Breast epithelium (tissue), 4 donors: ENCODE measurements around the gene NIN. TPM values are rescaled to one million over a fixed set of nuclear protein-coding genes. Genes with fewer than 3 reads are reported as not detected.

Source experiments
- DNase-seq, 2 donors: peaks; one replicate each; pipeline ENCODE4 v3.0.0-alpha.2; 2019; ENCODE audit warnings: low spot score in 2 of 2
- H3K27ac ChIP-seq, 2 donors: fragments of 200-600 bp; sonication (generic) in 1 of 2; one replicate each; pipeline ENCODE4 v1.5.1; 2016 to 2019; ENCODE audit warnings: mild to moderate bottlenecking in 1 of 2
- H3K27me3 ChIP-seq, 2 donors: fragments of 200-600 bp; sonication (generic) in 1 of 2; one replicate each; pipeline versions ENCODE4 v1.5.1 to v1.6.0; 2017 to 2019; ENCODE audit warnings: control low read depth in 1 of 2, mild to moderate bottlenecking in 1 of 2
- H3K36me3 ChIP-seq: fragments of 200-600 bp; one replicate; pipeline ENCODE4 v1.5.1; 2019
- H3K4me1 ChIP-seq, 2 donors: fragments of 200-600 bp; sonication (generic); one replicate each; pipeline ENCODE4 v1.5.1; 2016 to 2019; ENCODE audit warnings: control low read depth in 1 of 2
- H3K4me3 ChIP-seq, 3 donors: fragments of 200-600 bp; sonication (generic); 1 replicate in 2 of 3; 2 replicates in 1 of 3; pipeline ENCODE4 v1.5.1; 2016 to 2019; ENCODE audit warnings: mild to moderate bottlenecking in 3 of 3, moderate library complexity in 2 of 3
- H3K9me3 ChIP-seq, 2 donors: fragments of 200-600 bp; sonication (generic) in 1 of 2; one replicate each; pipeline ENCODE4 v1.5.1; 2016 to 2019; ENCODE audit warnings: control low read depth in 1 of 2
- CTCF ChIP-seq, 3 donors: fragments of 450-650 bp; IDR thresholded peaks; one replicate each; pipeline ENCODE4 v1.5.1; 2016 to 2017; ENCODE audit warnings: antibody characterized with exemption in 3 of 3, mild to moderate bottlenecking in 3 of 3, moderate library complexity in 3 of 3
- POLR2A ChIP-seq: fragments of 450-650 bp; IDR thresholded peaks from one replicate; pipeline ENCODE4 v1.6.1; 2016; ENCODE audit warnings: antibody characterized with exemption, mild to moderate bottlenecking, moderate library complexity
- POLR2AphosphoS5 ChIP-seq, 3 donors: sonication (generic); formaldehyde crosslinking; IDR thresholded peaks; one replicate each; pipeline ENCODE4 v1.6.1; 2017; ENCODE audit warnings: antibody characterized with exemption in 3 of 3
- intact Hi-C: fragments of 100-400 bp; cut with DNase I; formaldehyde crosslinking; loops from one replicate; pipeline ENCODE4 v1.15.1; 2023; ENCODE audit warnings: low total_unique reads
- total RNA-seq, 3 donors: library from RNA; depleted of rRNA; stranded (reverse); fragments of >200 nt; gene quantifications; one replicate each; pipeline ENCODE4 v1.1.0, GENCODE V29; 2016

NIN gene
- total RNA-seq, 3 donors from 2014 or later: 38.1 to 42.9 (median 40.4) TPM

- TF ChIP-seq CTCF (IDR thresholded peaks at IDR 0.05) (no peak), POLR2AphosphoS5 (IDR thresholded peaks at IDR 0.05) (no peak), POLR2A (no peak)
- no peaks in the 10 kb centered on the region for H3K36me3 ChIP-seq
- H3K27ac ChIP-seq: peak overlapping the region in 1 of 2 donors; percentile 29
- intact Hi-C loops: no loop called here
- no peaks in the 10 kb centered on the region for H3K27me3 ChIP-seq
- peaks cover 0 to 5% of the 10 kb centered on the region in 2 donors for H3K4me1 ChIP-seq
- H3K4me3 ChIP-seq: no peak overlapping the region
- no peaks in the 10 kb centered on the region for H3K9me3 ChIP-seq
- no peak for DNase-seq
Measured at GRCh38 chr14:50733494-50733893, 97.5 kb downstream of the NIN start.

- TF ChIP-seq CTCF (IDR thresholded peaks at IDR 0.05): no peak
- no peak for TF ChIP-seq POLR2AphosphoS5 (IDR thresholded peaks at IDR 0.05)
- no peak for TF ChIP-seq POLR2A
- Histone ChIP-seq H3K27ac (no peak overlapping the region), H3K36me3 (no peaks in the 10 kb centered on the region), H3K27me3 (no peaks in the 10 kb centered on the region), H3K4me3 (no peak overlapping the region), H3K4me1 (no peaks in the 10 kb centered on the region), H3K9me3 (no peaks in the 10 kb centered on the region)
- intact Hi-C loops: no loop called here
- DNase-seq: no peak
Measured at GRCh38 chr14:50728836-50729235, 102.1 kb downstream of the NIN start.

GRCh38 chr14:50726372-50727107, 104.4 kb downstream of the NIN start:
- Histone ChIP-seq H3K4me3 (no peak overlapping the region), H3K27me3 (no peaks in the 10 kb centered on the region), H3K36me3 (no peaks in the 10 kb centered on the region), H3K9me3 (no peaks in the 10 kb centered on the region), H3K27ac (no peak overlapping the region), H3K4me1 (no peaks in the 10 kb centered on the region)
- intact Hi-C loops: no loop called here
- TF ChIP-seq CTCF (IDR thresholded peaks at IDR 0.05) (no peak), POLR2A (no peak), POLR2AphosphoS5 (IDR thresholded peaks at IDR 0.05) (no peak)
- DNase-seq: no peak

GRCh38 chr14:50725761-50726160, 105.2 kb downstream of the NIN start:
- H3K27ac ChIP-seq: no peak overlapping the region
- no peak for TF ChIP-seq CTCF (IDR thresholded peaks at IDR 0.05)
- no peak for TF ChIP-seq POLR2A
- H3K9me3 ChIP-seq: no peaks in the 10 kb centered on the region
- no peaks in the 10 kb centered on the region for H3K36me3 ChIP-seq
- no peak for DNase-seq
- no peaks in the 10 kb centered on the region for H3K27me3 ChIP-seq
- H3K4me3 ChIP-seq: no peak overlapping the region
- H3K4me1 ChIP-seq: no peaks in the 10 kb centered on the region
- intact Hi-C loops: no loop called here

- TF ChIP-seq POLR2A (no peak), CTCF (IDR thresholded peaks at IDR 0.05) (no peak), POLR2AphosphoS5 (IDR thresholded peaks at IDR 0.05) (no peak)
- no peak for DNase-seq
- H3K4me3 ChIP-seq: no peak overlapping the region
- no peak overlapping the region for H3K27ac ChIP-seq
- no peaks in the 10 kb centered on the region for H3K4me1 ChIP-seq
- no peaks in the 10 kb centered on the region for H3K9me3 ChIP-seq
- H3K36me3 ChIP-seq: no peaks in the 10 kb centered on the region
- intact Hi-C loops: no loop called here
- H3K27me3 ChIP-seq: no peaks in the 10 kb centered on the region
Measured at GRCh38 chr14:50719911-50720759, 110.8 kb downstream of the NIN start.
